OCI-LY7 (cell line): Measurements from ENCODE around the gene RORC.

Source experiments
- CTCF ChIP-seq: fragments of 200-600 bp; sonication (generic); conservative IDR thresholded peaks from 2 replicates; pipeline ENCODE4 v1.5.1; 2014; ENCODE audit warnings: mild to moderate bottlenecking, antibody characterized with exemption, low read length, moderate library complexity, mixed read lengths
- EZH2phosphoT487 ChIP-seq: fragments of 200-600 bp; sonication (generic); IDR thresholded peaks from 2 replicates; pipeline ENCODE4 v1.6.1; 2018; ENCODE audit warnings: low read depth, borderline replicate concordance, mild to moderate bottlenecking, mixed run types, antibody characterized with exemption, low read length, moderate library complexity, mixed read lengths

- TF ChIP-seq CTCF (no peak), EZH2phosphoT487 (no peak)
Measured at GRCh38 chr1:151790940-151791651, 40.5 kb downstream of the RORC start.
